ENCODE measurements around the gene ST6GALNAC3. TPM values are rescaled to one million over a fixed set of nuclear protein-coding genes. Genes with fewer than 3 reads are reported as not detected.

The ST6GALNAC3 gene
- total RNA-seq, 1 donor from 2014 or later, result 5.6 TPM

DNA sequence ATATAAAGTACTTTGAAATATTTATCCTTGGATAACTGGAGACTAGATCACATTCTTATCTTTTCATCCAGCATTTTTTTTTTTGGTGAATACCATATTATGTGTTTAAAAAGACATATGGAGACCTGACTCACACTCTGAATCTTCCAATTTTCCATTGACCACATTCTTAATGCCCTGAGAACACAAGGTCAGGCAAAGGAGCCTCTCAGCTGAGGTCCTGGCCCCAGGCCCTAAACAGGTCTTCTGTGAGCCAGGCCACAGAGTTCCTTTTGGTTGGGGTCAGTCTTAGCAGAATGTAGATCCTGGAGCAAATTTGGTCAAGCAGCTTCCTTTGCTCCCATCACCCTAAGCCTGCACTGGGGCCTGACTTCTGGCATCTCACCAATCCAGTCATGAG is 402.6 kb downstream of the ST6GALNAC3 start:
- no peak for DNase-seq
- TF ChIP-seq, protein P1, sequence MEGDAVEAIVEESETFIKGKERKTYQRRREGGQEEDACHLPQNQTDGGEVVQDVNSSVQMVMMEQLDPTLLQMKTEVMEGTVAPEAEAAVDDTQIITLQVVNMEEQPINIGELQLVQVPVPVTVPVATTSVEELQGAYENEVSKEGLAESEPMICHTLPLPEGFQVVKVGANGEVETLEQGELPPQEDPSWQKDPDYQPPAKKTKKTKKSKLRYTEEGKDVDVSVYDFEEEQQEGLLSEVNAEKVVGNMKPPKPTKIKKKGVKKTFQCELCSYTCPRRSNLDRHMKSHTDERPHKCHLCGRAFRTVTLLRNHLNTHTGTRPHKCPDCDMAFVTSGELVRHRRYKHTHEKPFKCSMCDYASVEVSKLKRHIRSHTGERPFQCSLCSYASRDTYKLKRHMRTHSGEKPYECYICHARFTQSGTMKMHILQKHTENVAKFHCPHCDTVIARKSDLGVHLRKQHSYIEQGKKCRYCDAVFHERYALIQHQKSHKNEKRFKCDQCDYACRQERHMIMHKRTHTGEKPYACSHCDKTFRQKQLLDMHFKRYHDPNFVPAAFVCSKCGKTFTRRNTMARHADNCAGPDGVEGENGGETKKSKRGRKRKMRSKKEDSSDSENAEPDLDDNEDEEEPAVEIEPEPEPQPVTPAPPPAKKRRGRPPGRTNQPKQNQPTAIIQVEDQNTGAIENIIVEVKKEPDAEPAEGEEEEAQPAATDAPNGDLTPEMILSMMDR (IDR thresholded peaks at IDR 0.05), result no peak
- Histone ChIP-seq H3K36me3 (no peaks in the 10 kb centered on the region), H3K4me3 (no peak overlapping the region), H3K27ac (no peak overlapping the region), H3K4me1 (no peaks in the 10 kb centered on the region), H3K9me3 (no peaks in the 10 kb centered on the region), H3K27me3 (no peaks in the 10 kb centered on the region)
- intact Hi-C loops (cut with DNase I), result no loop called here
- ATAC-seq, result no peak

DNA sequence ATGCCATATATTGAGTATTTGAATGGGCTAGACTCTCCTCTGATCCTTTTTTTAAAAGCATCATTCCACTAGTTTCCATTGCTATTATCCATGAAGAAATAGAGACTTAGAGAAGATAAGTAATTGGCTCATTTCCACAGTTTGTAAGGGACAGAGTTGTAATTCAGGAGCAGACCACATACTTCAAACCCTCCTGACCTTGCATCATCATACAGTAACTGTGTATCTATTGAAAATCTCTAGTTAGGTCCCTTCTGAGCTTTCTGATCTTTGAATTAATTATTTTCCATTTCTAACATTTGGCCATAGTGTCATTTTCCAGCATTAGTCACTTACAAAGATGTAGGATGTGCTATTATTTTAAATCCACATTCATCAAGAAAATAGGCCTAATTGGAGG is 406.3 kb downstream of the ST6GALNAC3 start:
- DNase-seq, result no peak
- intact Hi-C loops (cut with DNase I), result no loop called here
- ATAC-seq, result no peak
- TF ChIP-seq, protein P1 (IDR thresholded peaks at IDR 0.05), result no peak
- Histone ChIP-seq H3K4me1 (no peaks in the 10 kb centered on the region), H3K9me3 (no peaks in the 10 kb centered on the region), H3K36me3 (no peaks in the 10 kb centered on the region), H3K27me3 (no peaks in the 10 kb centered on the region), H3K27ac (no peak overlapping the region), H3K4me3 (no peak overlapping the region)

DNA sequence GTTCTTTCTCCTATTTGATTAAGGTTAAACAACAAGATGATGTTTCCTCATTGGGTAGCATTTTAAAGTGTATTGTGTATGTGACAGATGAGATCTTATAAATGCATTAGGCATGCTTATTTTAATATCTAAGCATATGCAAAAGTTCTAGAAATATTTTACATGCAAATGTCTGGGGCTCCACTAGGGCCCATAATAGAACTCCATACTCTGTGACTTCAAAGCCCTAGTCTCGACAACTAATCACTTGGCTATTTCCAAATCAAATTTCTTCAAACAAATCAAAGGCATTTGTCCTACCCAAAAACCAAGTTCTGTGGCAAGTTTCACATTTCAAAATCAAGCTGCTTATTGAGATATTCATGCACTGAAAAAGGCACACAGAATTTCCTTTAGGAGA is 407.1 kb downstream of the ST6GALNAC3 start:
- TF ChIP-seq, protein P1 (IDR thresholded peaks at IDR 0.05), result no peak
- Histone ChIP-seq H3K4me1 (no peaks in the 10 kb centered on the region), H3K36me3 (no peaks in the 10 kb centered on the region), H3K9me3 (no peaks in the 10 kb centered on the region), H3K27me3 (no peaks in the 10 kb centered on the region), H3K27ac (no peak overlapping the region), H3K4me3 (no peak overlapping the region)
- intact Hi-C loops (cut with DNase I), result no loop called here
- no peak for DNase-seq
- ATAC-seq, result no peak

DNA sequence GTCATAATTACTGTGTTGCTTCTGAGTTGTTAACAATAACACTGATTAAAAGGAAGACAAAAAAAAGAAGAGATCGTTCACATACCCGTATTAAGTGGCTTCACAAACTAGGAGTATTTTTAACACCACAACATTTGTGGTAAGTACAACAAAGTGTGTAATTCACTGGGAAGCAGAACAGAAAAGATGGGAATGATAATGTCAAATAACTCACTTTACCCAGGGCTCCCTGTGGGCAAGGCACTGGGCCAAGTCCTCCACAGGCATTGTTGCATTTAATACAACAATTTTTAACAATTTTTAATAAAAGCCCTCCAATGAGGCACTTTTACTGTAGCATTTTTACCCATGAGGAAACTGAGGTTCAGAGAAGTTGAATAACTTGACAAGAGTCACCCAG is 407.7 kb downstream of the ST6GALNAC3 start:
- intact Hi-C loops (cut with DNase I), result no loop called here
- TF ChIP-seq, protein P1 (IDR thresholded peaks at IDR 0.05), result no peak
- DNase-seq, result no peak
- Histone ChIP-seq H3K9me3 (no peaks in the 10 kb centered on the region), H3K4me1 (no peaks in the 10 kb centered on the region), H3K36me3 (no peaks in the 10 kb centered on the region), H3K27me3 (no peaks in the 10 kb centered on the region), H3K4me3 (no peak overlapping the region), H3K27ac (no peak overlapping the region)
- no peak for ATAC-seq

DNA sequence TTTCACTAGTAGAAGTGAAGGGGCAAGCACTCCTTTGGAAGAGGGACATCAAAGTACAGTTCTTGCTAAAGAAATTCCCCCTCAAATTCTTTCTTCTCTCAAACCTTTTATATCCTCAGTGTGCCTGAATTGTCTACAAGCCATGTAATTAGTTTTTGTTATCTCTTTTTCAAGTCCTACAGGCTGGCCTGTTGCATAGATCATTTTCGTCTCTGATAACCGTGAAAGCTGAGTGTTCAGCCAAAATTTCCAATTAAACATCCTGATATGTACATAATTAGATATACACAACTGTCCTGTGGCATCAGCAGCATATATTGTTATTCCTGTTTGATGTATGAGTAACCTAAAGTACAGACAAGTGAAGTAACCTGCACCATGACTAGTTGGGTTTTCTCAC is 417.2 kb downstream of the ST6GALNAC3 start:
- Histone ChIP-seq H3K4me1 (no peaks in the 10 kb centered on the region), H3K27ac (no peak overlapping the region), H3K36me3 (no peaks in the 10 kb centered on the region), H3K27me3 (no peaks in the 10 kb centered on the region), H3K9me3 (no peaks in the 10 kb centered on the region), H3K4me3 (no peak overlapping the region)
- intact Hi-C loops (cut with DNase I), result no loop called here
- TF ChIP-seq, protein P1 (IDR thresholded peaks at IDR 0.05), result no peak
- DNase-seq (no peak), ATAC-seq (no peak)

DNA sequence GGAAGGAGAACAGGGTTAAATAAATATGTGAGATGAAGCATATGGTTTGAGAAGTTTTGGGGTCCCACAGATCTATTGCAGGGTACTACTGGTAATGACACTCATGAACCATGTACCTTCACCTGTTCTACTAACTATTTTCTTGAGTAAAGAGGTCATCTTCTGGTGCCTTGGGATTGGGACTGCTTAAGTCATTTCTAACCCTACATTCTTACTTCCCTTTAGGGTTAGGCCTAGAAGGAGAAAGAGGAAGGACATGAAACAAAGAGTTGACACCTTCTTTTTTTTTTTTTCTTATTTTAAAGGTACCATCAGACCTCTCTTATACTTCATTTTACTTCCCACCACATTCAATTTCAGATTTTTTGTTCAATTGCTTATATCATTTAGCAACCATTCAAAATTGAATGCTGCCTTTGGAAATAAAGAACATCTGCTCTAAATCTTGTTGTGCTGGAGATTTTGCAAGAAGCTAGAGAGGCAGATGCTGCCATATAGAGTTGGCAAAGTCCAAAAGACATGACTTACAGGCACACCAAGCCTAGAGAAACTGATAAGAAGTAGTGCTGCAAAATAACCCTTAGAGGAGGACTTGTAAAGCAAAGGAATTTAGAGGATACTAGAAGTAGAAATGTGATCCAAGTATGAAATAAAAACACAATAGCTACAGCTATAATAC is 418.3 kb downstream of the ST6GALNAC3 start:
- TF ChIP-seq, protein P1 (IDR thresholded peaks at IDR 0.05), result no peak
- Histone ChIP-seq H3K27me3 (no peaks in the 10 kb centered on the region), H3K27ac (no peak overlapping the region), H3K4me1 (no peaks in the 10 kb centered on the region), H3K9me3 (no peaks in the 10 kb centered on the region), H3K4me3 (no peak overlapping the region), H3K36me3 (no peaks in the 10 kb centered on the region)
- DNase-seq, result no peak
- intact Hi-C loops (cut with DNase I), result no loop called here
- no peak for ATAC-seq
